NOMO-1 (cell line): ENCODE data around the gene CENPVL3.
"Not testable (repeated sequence)": the region's sequence is repeated elsewhere in the genome, so short reads cannot be mapped to it uniquely, and the experiment has no call there.

Experiments
- DNase-seq, 2 experiments: peaks; one replicate each; lab custom pipeline; 2025; ENCODE audit not compliant: unreplicated experiment in 2 of 2; lab: John Stamatoyannopoulos, UW

Gene CENPVL3

GRCh38 chrX:51618241-51619155 is at the start of gene CENPVL3:
TSS of gene CENPVL3 (minus strand) at chrX:51618912. CDS start at chrX:51618873, 39 bp downstream.
- not testable (repeated sequence) for DNase-seq

GRCh38 chrX:51665981-51666380 is 47.3 kb upstream of the CENPVL3 start:
- no peak for DNase-seq

GRCh38 chrX:51643377-51643776 is 24.7 kb upstream of the CENPVL3 start:
- no peak for DNase-seq

GRCh38 chrX:51641421-51642021 is 22.8 kb upstream of the CENPVL3 start:
- peak in 1 of 2 experiments; percentile 21 for DNase-seq

- not testable (repeated sequence) for DNase-seq
These were observed 17.8 kb upstream of the CENPVL3 start for GRCh38 chrX:51636511-51636910.

- DNase-seq: peak in 1 of 2 experiments; percentile 44
These were observed 4.2 kb downstream of the CENPVL3 start for GRCh38 chrX:51614353-51615012.

- DNase-seq: no peak
These were observed 9.9 kb downstream of the CENPVL3 start for GRCh38 chrX:51608766-51609165.

- DNase-seq: peak; percentile 1 to 65
These were observed 10.6 kb downstream of the CENPVL3 start for GRCh38 chrX:51608126-51608525.

GRCh38 chrX:51606446-51606845 is 12.3 kb downstream of the CENPVL3 start:
- DNase-seq: no peak

GRCh38 chrX:51598899-51599298 is 19.8 kb downstream of the CENPVL3 start:
- DNase-seq: peak; percentile 22 to 70

GRCh38 chrX:51571874-51572273 is 46.8 kb downstream of the CENPVL3 start:
- no peak for DNase-seq

- no peak for DNase-seq
These were observed 49.2 kb downstream of the CENPVL3 start for GRCh38 chrX:51569561-51569960.

- DNase-seq: no peak
These were observed 50.1 kb downstream of the CENPVL3 start for GRCh38 chrX:51568586-51568985.
